Panc1 (cell line): ENCODE measurements around the gene OLFML2A.

Experiments used
- POLR2AphosphoS5 ChIP-seq: IDR thresholded peaks from 2 replicates; pipeline ENCODE4 v1.6.1; 2012; ENCODE audit warnings: mild to moderate bottlenecking, low read depth, low read length, moderate library complexity
- REST ChIP-seq, 2 experiments: IDR thresholded peaks; 2 replicates each; pipeline ENCODE4 v1.6.1; 2011 to 2012; ENCODE audit warnings: low read depth in 2 of 2, control low read depth in 1 of 2, low read length in 1 of 2, mild to moderate bottlenecking in 1 of 2, moderate library complexity in 1 of 2; ENCODE audit not compliant: insufficient read depth in 1 of 2
- SIN3A ChIP-seq: IDR thresholded peaks from 2 replicates; pipeline ENCODE4 v1.6.1; 2012; ENCODE audit warnings: low read depth, mild to moderate bottlenecking, low read length, moderate library complexity, borderline replicate concordance; ENCODE audit not compliant: insufficient read depth
- TF ChIP-seq, protein P1 (sequence below): fragments of 450-650 bp; IDR thresholded peaks from 2 replicates; pipeline ENCODE4 v1.5.1; 2017; ENCODE audit warnings: mild to moderate bottlenecking

DNA sequence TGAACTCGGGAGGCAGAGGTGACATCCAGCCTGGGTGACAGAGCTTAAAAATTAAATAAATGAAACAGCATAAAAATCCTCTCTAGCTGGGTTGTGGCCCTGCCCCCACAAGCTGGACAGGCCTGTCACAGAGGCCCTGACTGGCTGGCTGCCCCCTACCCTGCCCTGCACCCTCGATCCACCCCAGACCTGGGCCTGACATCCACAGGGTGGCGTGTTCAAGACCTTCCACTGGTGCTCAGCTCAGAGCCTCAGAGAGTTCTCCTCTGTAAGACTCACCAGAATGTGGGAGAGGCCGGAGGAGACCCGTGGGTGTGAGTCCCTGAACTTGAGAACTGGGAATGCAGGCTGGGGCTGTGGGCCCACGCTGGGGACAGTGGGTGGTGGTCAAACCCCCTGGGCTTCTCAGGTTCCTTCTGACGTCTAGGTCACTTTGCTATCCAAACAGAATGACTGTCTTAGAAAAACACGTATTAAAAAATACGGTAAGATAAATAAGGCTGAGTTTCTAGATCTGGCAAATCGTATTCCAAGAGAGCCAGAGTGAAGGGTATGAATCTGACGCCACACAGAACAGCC, 66.6 kb downstream of the OLFML2A start:
- no peak for TF ChIP-seq REST (IDR thresholded peaks at IDR 0.05; ENCODE audit: insufficient read depth in 1 of 2, low read depth in 2 of 2, low read length in 1 of 2)
- TF ChIP-seq, protein P1, sequence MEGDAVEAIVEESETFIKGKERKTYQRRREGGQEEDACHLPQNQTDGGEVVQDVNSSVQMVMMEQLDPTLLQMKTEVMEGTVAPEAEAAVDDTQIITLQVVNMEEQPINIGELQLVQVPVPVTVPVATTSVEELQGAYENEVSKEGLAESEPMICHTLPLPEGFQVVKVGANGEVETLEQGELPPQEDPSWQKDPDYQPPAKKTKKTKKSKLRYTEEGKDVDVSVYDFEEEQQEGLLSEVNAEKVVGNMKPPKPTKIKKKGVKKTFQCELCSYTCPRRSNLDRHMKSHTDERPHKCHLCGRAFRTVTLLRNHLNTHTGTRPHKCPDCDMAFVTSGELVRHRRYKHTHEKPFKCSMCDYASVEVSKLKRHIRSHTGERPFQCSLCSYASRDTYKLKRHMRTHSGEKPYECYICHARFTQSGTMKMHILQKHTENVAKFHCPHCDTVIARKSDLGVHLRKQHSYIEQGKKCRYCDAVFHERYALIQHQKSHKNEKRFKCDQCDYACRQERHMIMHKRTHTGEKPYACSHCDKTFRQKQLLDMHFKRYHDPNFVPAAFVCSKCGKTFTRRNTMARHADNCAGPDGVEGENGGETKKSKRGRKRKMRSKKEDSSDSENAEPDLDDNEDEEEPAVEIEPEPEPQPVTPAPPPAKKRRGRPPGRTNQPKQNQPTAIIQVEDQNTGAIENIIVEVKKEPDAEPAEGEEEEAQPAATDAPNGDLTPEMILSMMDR: no peak
- no peak for TF ChIP-seq POLR2AphosphoS5
- no peak for TF ChIP-seq SIN3A
